CD8-positive, alpha-beta memory T cell (primary cell): ENCODE measurements around the gene MRFAP1L1. TPM values are rescaled to one million over a fixed set of nuclear protein-coding genes. Genes with fewer than 3 reads are reported as not detected.

Experiments
- CTCF ChIA-PET: fragments of 350-600 bp; sonication (Branson Sonifier 250); formaldehyde crosslinking; loops from one replicate; lab custom pipeline; 2021; ENCODE audit warnings: antibody characterized with exemption; lab: Charles Lee
- POLR2A ChIA-PET: fragments of 350-600 bp; sonication (Branson Sonifier 250); formaldehyde crosslinking; loops from one replicate; lab custom pipeline; 2021; ENCODE audit warnings: antibody characterized with exemption; lab: Charles Lee
- DNase-seq, 5 donors: peaks; one replicate each; pipeline versions ENCODE4 v3.0.0 to v3.0.0-alpha.2; 2020 to 2022; ENCODE audit warnings: mixed read lengths in 1 of 5
- H3K27ac ChIP-seq: one replicate; pipeline ENCODE4 v1.7.0; 2013; ENCODE audit warnings: low read depth, mild to moderate bottlenecking, low read length, moderate library complexity
- H3K27me3 ChIP-seq: 2 replicates; pipeline ENCODE4 v1.7.0; 2013; ENCODE audit warnings: low read length, mild to moderate bottlenecking; ENCODE audit not compliant: insufficient read depth, poor library complexity, severe bottlenecking
- H3K36me3 ChIP-seq: 2 replicates; pipeline ENCODE4 v1.7.0; 2013; ENCODE audit warnings: mild to moderate bottlenecking, low read length, moderate library complexity; ENCODE audit not compliant: insufficient read depth
- H3K4me1 ChIP-seq: 2 replicates; pipeline ENCODE4 v1.7.0; 2013; ENCODE audit warnings: mild to moderate bottlenecking, low read length, moderate library complexity; ENCODE audit not compliant: insufficient read depth
- H3K4me3 ChIP-seq: 2 replicates; pipeline ENCODE4 v1.7.0; 2013; ENCODE audit warnings: mild to moderate bottlenecking, low read length
- H3K9me3 ChIP-seq: 2 replicates; pipeline ENCODE4 v1.7.0; 2013; ENCODE audit warnings: mild to moderate bottlenecking, low read length
- H3K27ac Mint-ChIP-seq, 8 donors: one replicate each; pipeline ENCODE4 v1.8.0; 2020 to 2021; ENCODE audit warnings: mixed read lengths in 8 of 8, mild to moderate bottlenecking in 6 of 8, inconsistent platforms in 3 of 8, moderate library complexity in 3 of 8
- H3K27me3 Mint-ChIP-seq, 2 donors: one replicate each; pipeline ENCODE4 v1.8.0; 2020 to 2021; ENCODE audit warnings: mixed read lengths in 2 of 2, mild to moderate bottlenecking in 1 of 2, moderate library complexity in 1 of 2
- H3K36me3 Mint-ChIP-seq, 3 donors: one replicate each; pipeline ENCODE4 v1.8.0; 2020 to 2021; ENCODE audit warnings: mixed read lengths in 3 of 3, inconsistent platforms in 1 of 3, mild to moderate bottlenecking in 1 of 3
- H3K4me1 Mint-ChIP-seq, 3 donors: one replicate each; pipeline ENCODE4 v1.8.0; 2020 to 2021; ENCODE audit warnings: mixed read lengths in 3 of 3, inconsistent platforms in 1 of 3, mild to moderate bottlenecking in 1 of 3
- H3K4me3 Mint-ChIP-seq, 7 donors: one replicate each; pipeline ENCODE4 v1.8.0; 2020 to 2021; ENCODE audit warnings: mixed read lengths in 7 of 7, mild to moderate bottlenecking in 6 of 7, moderate library complexity in 4 of 7, inconsistent platforms in 2 of 7
- H3K9me3 Mint-ChIP-seq, 5 donors: one replicate each; pipeline ENCODE4 v1.8.0; 2020 to 2022; ENCODE audit warnings: mixed read lengths in 5 of 5, mild to moderate bottlenecking in 3 of 5, moderate library complexity in 2 of 5, inconsistent platforms in 1 of 5
- polyA plus RNA-seq: library from polyadenylated mRNA; unstranded; fragments of 300-500 nt; fragmentation: Illumina TruSeq; gene quantifications from one replicate; pipeline ENCODE4 v1.2.3, GENCODE V29; 2021
- total RNA-seq, 2 experiments: library from RNA; stranded (reverse); gene quantifications; one replicate each; pipeline ENCODE4 v1.2.3, GENCODE V29; 2021

MRFAP1L1 gene
- total and polyA plus RNA-seq, 3 experiments from 2014 or later = 54.9 to 142 (median 55.9) TPM

DNA sequence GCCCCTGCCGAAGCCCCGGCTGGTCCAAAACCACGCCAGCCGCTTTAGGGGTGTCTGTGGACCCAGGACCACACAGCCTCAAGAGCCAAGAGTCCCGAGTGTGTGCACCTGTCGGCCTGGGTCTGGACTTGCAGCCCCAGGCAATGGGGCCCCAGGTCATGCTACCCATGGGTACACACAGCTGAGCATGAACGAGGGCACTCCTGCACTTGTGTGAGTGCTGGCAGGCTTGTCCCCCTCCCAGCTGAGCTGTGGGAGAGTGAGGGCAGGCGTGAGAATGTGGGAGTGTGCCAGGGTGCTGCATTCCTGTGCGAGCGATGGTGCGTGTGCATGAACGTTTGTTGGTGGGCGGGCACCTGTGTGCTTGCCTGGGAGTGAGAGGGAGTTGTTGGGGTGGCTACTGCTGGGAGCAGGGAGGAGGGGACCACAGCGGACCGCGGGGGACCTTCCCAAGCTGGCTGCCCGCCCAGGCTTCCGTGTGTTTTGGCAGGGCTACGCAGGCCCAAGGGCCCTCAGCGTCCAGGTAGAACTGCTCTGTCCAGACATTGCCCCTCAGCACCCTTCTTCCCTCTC, 37.1 kb upstream of the MRFAP1L1 start:
- H3K4me1 Mint-ChIP-seq = peaks cover 8 to 16% (median 15%) of the 10 kb centered on the region in 3 donors
- no peaks in the 10 kb centered on the region for H3K36me3 ChIP-seq
- no peaks in the 10 kb centered on the region for H3K27me3 ChIP-seq
- H3K9me3 ChIP-seq = no peaks in the 10 kb centered on the region
- peaks cover 0 to 3% of the 10 kb centered on the region in 2 donors for H3K27me3 Mint-ChIP-seq
- H3K4me1 ChIP-seq = no peaks in the 10 kb centered on the region
- H3K27ac Mint-ChIP-seq = peak overlapping the region in 2 of 8 donors; percentile 77 to 90
- no peak overlapping the region for H3K27ac ChIP-seq
- POLR2A ChIA-PET = no interaction called here
- no peaks in the 10 kb centered on the region for H3K36me3 Mint-ChIP-seq
- CTCF ChIA-PET = no interaction called here
- no peak overlapping the region for H3K4me3 Mint-ChIP-seq
- no peak for DNase-seq
- no peak overlapping the region for H3K4me3 ChIP-seq
- no peaks in the 10 kb centered on the region for H3K9me3 Mint-ChIP-seq

DNA sequence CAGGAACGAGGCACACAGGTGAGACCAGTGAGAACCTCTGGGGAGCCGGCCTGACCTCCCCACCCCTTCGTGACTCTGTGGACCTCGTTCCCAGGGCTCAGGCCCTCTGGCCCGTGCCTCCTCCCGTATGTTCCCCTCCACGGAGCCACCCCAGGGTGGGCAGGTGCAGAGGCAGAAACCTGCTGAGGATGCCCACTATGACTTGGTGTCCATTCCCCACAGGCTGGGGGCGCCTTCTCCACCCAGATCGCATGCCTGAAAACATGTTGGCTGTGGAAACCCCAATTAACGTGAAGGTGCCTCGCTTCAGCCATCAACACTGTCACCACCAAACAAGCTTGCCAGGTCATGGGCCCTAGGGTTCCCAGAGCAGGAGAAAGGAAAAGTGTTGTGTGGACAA, 33.3 kb upstream of the MRFAP1L1 start:
- Histone ChIP-seq H3K36me3 (no peaks in the 10 kb centered on the region), H3K4me3 (no peak overlapping the region), H3K27me3 (no peaks in the 10 kb centered on the region), H3K9me3 (no peaks in the 10 kb centered on the region), H3K4me1 (no peaks in the 10 kb centered on the region), H3K27ac (no peak overlapping the region)
- CTCF ChIA-PET = interaction anchor here (0.7 to 1.1 kb wide), 3 partner anchors 12 to 131 kb away, joined by 3 to 4 read pairs (median 3); no protein-coding TSS in a partner anchor
- Mint-ChIP-seq H3K36me3 (no peaks in the 10 kb centered on the region), H3K27me3 (peaks cover 0 to 3% of the 10 kb centered on the region in 2 donors), H3K4me1 (peaks cover 0 to 8% (median 4%) of the 10 kb centered on the region in 3 donors), H3K9me3 (peaks cover 0 to 2% (median 0%) of the 10 kb centered on the region in 5 donors), H3K27ac (no peak overlapping the region), H3K4me3 (no peak overlapping the region)
- no peak for DNase-seq
- POLR2A ChIA-PET = no interaction called here

DNA sequence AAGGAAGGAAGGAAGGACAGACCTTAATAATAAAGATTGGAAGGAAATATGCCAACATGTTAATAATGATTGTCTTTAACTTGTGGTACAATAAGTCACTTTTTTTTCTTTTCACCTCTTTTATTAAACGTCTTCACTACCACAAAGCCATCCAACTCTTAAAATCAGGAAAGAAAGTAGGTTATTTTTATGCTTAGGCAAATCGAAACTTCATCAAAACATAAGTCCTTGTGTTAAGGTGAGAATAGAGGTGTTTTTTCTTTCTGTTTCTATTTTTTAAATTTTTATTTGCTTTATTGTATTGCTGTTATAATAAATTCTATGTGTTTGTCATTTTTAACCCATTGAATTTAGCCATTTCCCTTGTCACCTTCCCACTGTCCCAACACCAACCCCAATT, 32.8 kb upstream of the MRFAP1L1 start:
- peaks cover 0 to 3% of the 10 kb centered on the region in 2 donors for H3K27me3 Mint-ChIP-seq
- H3K4me1 Mint-ChIP-seq = peaks cover 0 to 8% (median 4%) of the 10 kb centered on the region in 3 donors
- Histone ChIP-seq H3K4me1 (no peaks in the 10 kb centered on the region), H3K27me3 (no peaks in the 10 kb centered on the region), H3K27ac (no peak overlapping the region), H3K4me3 (no peak overlapping the region), H3K36me3 (no peaks in the 10 kb centered on the region), H3K9me3 (no peaks in the 10 kb centered on the region)
- no peak for DNase-seq
- no peaks in the 10 kb centered on the region for H3K36me3 Mint-ChIP-seq
- peaks cover 0 to 2% (median 0%) of the 10 kb centered on the region in 5 donors for H3K9me3 Mint-ChIP-seq
- POLR2A ChIA-PET = no interaction called here
- no peak overlapping the region for H3K4me3 Mint-ChIP-seq
- CTCF ChIA-PET = interaction anchor here (0.9 kb wide), 1 partner anchor 131 kb away, joined by 4 read pairs; no protein-coding TSS in a partner anchor
- H3K27ac Mint-ChIP-seq = no peak overlapping the region

DNA sequence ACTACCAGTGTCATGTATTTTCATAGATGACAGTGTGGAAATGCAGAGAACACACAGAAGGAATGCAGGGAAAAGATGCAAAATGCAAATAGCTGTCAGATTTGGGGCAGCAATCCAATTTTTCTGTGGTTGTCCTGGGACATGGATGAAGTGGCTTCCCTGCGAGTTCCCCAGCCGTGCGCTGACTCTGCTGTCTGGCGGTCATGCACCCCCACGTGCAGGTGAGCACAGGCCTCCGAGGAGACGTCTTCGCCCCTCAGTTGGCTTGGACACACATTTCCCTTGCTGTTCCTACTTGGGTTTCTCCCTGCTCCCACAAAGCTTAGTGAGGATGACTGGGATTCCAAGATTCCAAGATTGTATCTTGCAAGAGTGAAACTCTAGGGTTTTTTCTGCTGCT, 30.7 kb upstream of the MRFAP1L1 start:
- H3K4me1 Mint-ChIP-seq = peaks cover 0 to 8% (median 4%) of the 10 kb centered on the region in 3 donors
- Histone ChIP-seq H3K36me3 (no peaks in the 10 kb centered on the region), H3K27ac (no peak overlapping the region), H3K4me3 (no peak overlapping the region), H3K4me1 (no peaks in the 10 kb centered on the region), H3K27me3 (no peaks in the 10 kb centered on the region), H3K9me3 (no peaks in the 10 kb centered on the region)
- H3K9me3 Mint-ChIP-seq = peaks cover 0 to 2% (median 0%) of the 10 kb centered on the region in 5 donors
- no peaks in the 10 kb centered on the region for H3K36me3 Mint-ChIP-seq
- H3K27ac Mint-ChIP-seq = no peak overlapping the region
- H3K4me3 Mint-ChIP-seq = no peak overlapping the region
- POLR2A ChIA-PET = no interaction called here
- no peak for DNase-seq
- CTCF ChIA-PET = no interaction called here
- H3K27me3 Mint-ChIP-seq = peaks cover 0 to 6% of the 10 kb centered on the region in 2 donors

DNA sequence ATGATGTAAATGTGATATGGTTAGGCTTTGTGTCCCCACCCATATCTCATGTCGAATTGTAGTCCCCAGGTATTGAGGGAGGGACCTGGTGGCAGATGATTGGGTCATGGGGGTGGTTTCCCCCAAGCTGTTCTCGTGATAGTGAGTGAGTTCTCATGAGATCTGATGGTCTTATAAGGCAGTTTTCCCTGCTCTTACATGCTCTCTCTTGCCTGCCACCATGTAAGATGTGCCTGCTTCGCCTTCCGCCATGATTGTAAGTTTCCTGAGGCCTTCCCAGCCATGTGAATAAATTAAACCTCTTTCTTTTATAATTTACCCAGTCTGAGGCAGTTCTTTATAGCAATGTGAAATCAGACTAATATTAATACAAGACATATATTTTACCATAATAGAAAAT, 30.3 kb upstream of the MRFAP1L1 start:
- POLR2A ChIA-PET = no interaction called here
- no peaks in the 10 kb centered on the region for H3K9me3 ChIP-seq
- no peak for DNase-seq
- H3K4me1 ChIP-seq = no peaks in the 10 kb centered on the region
- H3K9me3 Mint-ChIP-seq = peaks cover 0 to 2% (median 0%) of the 10 kb centered on the region in 5 donors
- H3K4me3 Mint-ChIP-seq = no peak overlapping the region
- no peaks in the 10 kb centered on the region for H3K27me3 ChIP-seq
- H3K27ac Mint-ChIP-seq = no peak overlapping the region
- H3K36me3 Mint-ChIP-seq = no peaks in the 10 kb centered on the region
- no peaks in the 10 kb centered on the region for H3K36me3 ChIP-seq
- H3K4me1 Mint-ChIP-seq = peaks cover 0 to 8% (median 4%) of the 10 kb centered on the region in 3 donors
- H3K4me3 ChIP-seq = no peak overlapping the region
- CTCF ChIA-PET = no interaction called here
- H3K27ac ChIP-seq = no peak overlapping the region
- H3K27me3 Mint-ChIP-seq = peaks cover 0 to 4% of the 10 kb centered on the region in 2 donors

DNA sequence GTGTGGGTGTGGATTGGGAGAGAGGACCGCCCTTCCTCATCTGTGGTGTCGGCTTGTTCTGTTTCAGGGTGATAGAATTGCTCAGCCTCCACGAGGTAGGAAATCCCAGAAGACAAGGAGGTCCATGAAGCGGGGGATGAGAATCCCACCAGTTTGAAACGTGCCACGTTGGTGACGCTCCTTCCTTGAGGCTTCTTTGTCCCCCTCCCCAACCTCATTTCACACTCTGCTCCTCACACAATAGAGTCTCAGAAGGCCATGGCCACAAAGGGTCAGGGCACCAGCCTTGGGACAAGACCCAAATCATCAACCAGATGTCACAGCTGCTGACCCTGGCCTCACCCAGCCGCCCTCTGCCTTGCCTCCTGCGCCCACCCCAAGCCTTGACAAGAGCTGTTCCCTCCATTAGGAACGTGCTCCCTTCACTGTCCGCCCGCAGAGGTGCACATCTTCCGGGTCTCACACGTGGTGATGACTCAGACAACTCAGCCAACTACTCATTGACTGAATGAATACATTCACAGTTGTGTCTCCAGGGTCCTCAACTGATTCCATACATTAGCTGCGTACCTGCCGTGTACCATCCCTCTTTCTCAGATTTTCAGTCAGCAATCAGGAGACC, 24.6 kb upstream of the MRFAP1L1 start:
- Histone ChIP-seq H3K27ac (peak overlapping the region; percentile 83), H3K4me1 (no peaks in the 10 kb centered on the region), H3K36me3 (no peaks in the 10 kb centered on the region), H3K9me3 (no peaks in the 10 kb centered on the region), H3K27me3 (no peaks in the 10 kb centered on the region), H3K4me3 (no peak overlapping the region)
- Mint-ChIP-seq H3K9me3 (no peaks in the 10 kb centered on the region), H3K4me1 (no peaks in the 10 kb centered on the region), H3K36me3 (no peaks in the 10 kb centered on the region), H3K4me3 (no peak overlapping the region), H3K27ac (no peak overlapping the region), H3K27me3 (peaks cover 0 to 8% of the 10 kb centered on the region in 2 donors)
- DNase-seq = no peak
- ChIA-PET POLR2A (interaction anchor here (0.7 kb wide), 1 partner anchor 119 kb away, joined by 3 read pairs; no protein-coding TSS in a partner anchor), CTCF (no interaction called here)

DNA sequence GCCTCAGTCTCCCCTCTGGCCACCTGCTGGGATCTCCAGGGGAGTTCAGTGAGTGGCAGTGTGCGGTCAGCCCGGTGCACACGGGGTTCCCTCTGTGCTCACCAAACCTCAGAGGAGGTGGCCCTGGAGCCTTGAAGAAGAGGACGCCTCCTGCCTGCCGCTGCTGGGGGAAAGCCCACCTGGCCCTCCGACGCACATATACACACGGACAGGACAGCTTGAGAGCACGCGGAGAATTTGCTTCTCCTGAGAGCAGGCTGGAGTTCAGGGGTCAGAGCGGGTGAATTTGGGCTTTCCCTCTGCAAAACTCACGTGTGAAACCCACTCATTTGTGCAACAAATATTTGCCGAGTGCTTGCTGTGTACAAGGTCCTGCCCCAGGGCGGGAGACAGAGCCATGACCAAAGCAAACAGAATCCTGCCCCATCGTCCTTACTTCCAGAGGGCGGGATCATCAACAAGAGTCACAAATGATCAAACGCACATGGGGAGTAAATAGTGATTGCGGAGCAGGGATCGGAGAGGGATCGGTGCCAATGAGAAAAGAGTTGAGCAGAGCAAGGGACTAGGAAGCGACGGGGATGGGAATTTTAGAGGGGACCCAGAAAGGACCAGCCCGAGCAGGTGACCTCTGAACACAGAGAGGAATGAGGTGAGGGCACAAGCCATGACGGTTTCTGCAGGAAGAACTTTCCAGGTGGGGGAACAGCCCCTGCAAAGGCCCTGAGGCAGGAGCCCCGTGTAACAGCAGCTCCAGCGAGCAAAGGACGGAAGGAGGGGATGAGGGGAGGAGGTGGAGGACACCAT, 23.9 kb upstream of the MRFAP1L1 start:
- Histone ChIP-seq H3K9me3 (no peaks in the 10 kb centered on the region), H3K27me3 (no peaks in the 10 kb centered on the region), H3K27ac (peak overlapping the region; percentile 83), H3K4me3 (no peak overlapping the region), H3K36me3 (no peaks in the 10 kb centered on the region), H3K4me1 (no peaks in the 10 kb centered on the region)
- DNase-seq = no peak
- H3K27ac Mint-ChIP-seq = peak overlapping the region in 1 of 8 donors; percentile 28
- no peaks in the 10 kb centered on the region for H3K36me3 Mint-ChIP-seq
- no peaks in the 10 kb centered on the region for H3K4me1 Mint-ChIP-seq
- H3K9me3 Mint-ChIP-seq = no peaks in the 10 kb centered on the region
- peaks cover 0 to 8% of the 10 kb centered on the region in 2 donors for H3K27me3 Mint-ChIP-seq
- H3K4me3 Mint-ChIP-seq = no peak overlapping the region
- ChIA-PET POLR2A (no interaction called here), CTCF (no interaction called here)
